Endothelial cell of umbilical vein (primary cell): ENCODE results near the gene MBNL2. TPM values are rescaled to one million over a fixed set of nuclear protein-coding genes. Genes with fewer than 3 reads are reported as not detected.

Source experiments
- BruUV-seq: library from RNA; stranded (reverse); fragments of 400-500 nt; replicated peaks from 2 replicates; lab custom pipeline; 2021; lab: Mats Ljungman, UMichigan
- CTCF ChIA-PET: fragments of 300-600, 350-600 bp; sonication (Branson Sonifier 250); formaldehyde crosslinking; loops from one replicate; lab custom pipeline; 2021; ENCODE audit warnings: antibody characterized with exemption, inconsistent platforms; lab: Charles Lee
- POLR2A ChIA-PET: fragments of 300-600, 350-600 bp; sonication (Branson Sonifier 250); formaldehyde crosslinking; loops from one replicate; lab custom pipeline; 2021; ENCODE audit warnings: antibody characterized with exemption, inconsistent platforms; lab: Charles Lee
- DNase-seq: peaks from one replicate; pipeline ENCODE4 v3.0.0-alpha.2; 2011; ENCODE audit warnings: low read depth, low spot score
- FAIRE-seq: peaks from 2 replicates; lab custom pipeline; 2011; peaks lifted over from hg19 to GRCh38; lab: Jason Lieb, UNC
- H2AFZ ChIP-seq: 2 replicates; pipeline ENCODE4 v1.6.0; 2012; ENCODE audit warnings: low read depth, low read length, control low read depth, inconsistent platforms
- H3K27ac ChIP-seq: 2 replicates; pipeline ENCODE4 v1.5.1; 2011; ENCODE audit warnings: low read depth, mild to moderate bottlenecking, control low read depth, low read length, moderate library complexity; ENCODE audit not compliant: insufficient read depth
- H3K27me3 ChIP-seq, 2 experiments: 2 replicates each; pipeline versions ENCODE4 v1.6.0 to v1.6.1; 2011; ENCODE audit warnings: low read length in 2 of 2, mixed read lengths in 1 of 2; ENCODE audit not compliant: control insufficient read depth in 2 of 2, insufficient read depth in 2 of 2
- H3K36me3 ChIP-seq, 2 experiments: 2 replicates in 1 of 2; 3 replicates in 1 of 2; pipeline ENCODE4 v1.5.1; 2011; ENCODE audit warnings: low read length in 2 of 2, mild to moderate bottlenecking in 1 of 2, moderate library complexity in 1 of 2; ENCODE audit not compliant: control insufficient read depth in 2 of 2, insufficient read depth in 2 of 2; ENCODE audit errors: extremely low read depth in 1 of 2
- H3K4me1 ChIP-seq: 3 replicates; pipeline ENCODE4 v1.5.1; 2011; ENCODE audit warnings: mild to moderate bottlenecking, low read length; ENCODE audit not compliant: control insufficient read depth, insufficient read depth; ENCODE audit errors: extremely low read depth
- H3K4me2 ChIP-seq: 2 replicates; pipeline ENCODE4 v1.6.1; 2011; ENCODE audit warnings: low read length, control low read depth, mixed read lengths; ENCODE audit not compliant: insufficient read depth
- H3K4me3 ChIP-seq, 3 experiments: fragments of 200-600 bp in 1 of 3; sonication (generic), shearing (Covaris generic) in 1 of 3; replicated peaks in 1 of 3; 2 replicates each; pipeline ENCODE4 v1.5.1; 2011 to 2016; ENCODE audit warnings: control low read depth in 3 of 3, low read length in 3 of 3, mild to moderate bottlenecking in 2 of 3, inconsistent platforms in 1 of 3, low read depth in 1 of 3, moderate library complexity in 1 of 3; ENCODE audit not compliant: insufficient read depth in 1 of 3
- H3K79me2 ChIP-seq: 2 replicates; pipeline ENCODE4 v1.6.0; 2012; ENCODE audit warnings: low read length, inconsistent platforms; ENCODE audit not compliant: control insufficient read depth, insufficient read depth
- H3K9ac ChIP-seq: replicated peaks from 2 replicates; pipeline ENCODE3; 2011; ENCODE audit warnings: low read length, control low read depth; ENCODE audit not compliant: insufficient read depth; ENCODE audit errors: extremely low read depth
- H3K9me1 ChIP-seq: replicated peaks from 3 replicates; pipeline ENCODE4 v1.6.0; 2011; ENCODE audit warnings: mild to moderate bottlenecking, low read length; ENCODE audit not compliant: control insufficient read depth, insufficient read depth; ENCODE audit errors: extremely low read depth
- H3K9me3 ChIP-seq: replicated peaks from 2 replicates; pipeline ENCODE4 v1.5.1; 2012; ENCODE audit warnings: low read length, inconsistent platforms; ENCODE audit not compliant: control insufficient read depth, insufficient read depth
- H4K20me1 ChIP-seq: replicated peaks from 2 replicates; pipeline ENCODE3; 2011; ENCODE audit warnings: mild to moderate bottlenecking, low read length; ENCODE audit not compliant: control insufficient read depth, insufficient read depth; ENCODE audit errors: extremely low read depth
- CTCF ChIP-seq, 2 donors: IDR thresholded peaks; 1 replicate in 1 of 2; 2 replicates in 1 of 2; pipeline ENCODE4 v1.5.1; 2011; ENCODE audit warnings: low read length in 2 of 2, mild to moderate bottlenecking in 2 of 2, moderate library complexity in 2 of 2, control low read depth in 1 of 2, inconsistent platforms in 1 of 2, low read depth in 1 of 2; ENCODE audit not compliant: insufficient read depth in 1 of 2; ENCODE audit errors: extremely low read depth in 1 of 2
- EZH2 ChIP-seq: IDR thresholded peaks from 2 replicates; pipeline ENCODE4 v1.6.1; 2012; ENCODE audit warnings: borderline replicate concordance, low read depth, mild to moderate bottlenecking, moderate library complexity, low read length, inconsistent platforms; ENCODE audit not compliant: severe bottlenecking
- FOS ChIP-seq: IDR thresholded peaks from 2 replicates; pipeline ENCODE4 v1.6.1; 2011; ENCODE audit warnings: mild to moderate bottlenecking, low read length, moderate library complexity, borderline replicate concordance; ENCODE audit not compliant: insufficient read depth
- GATA2 ChIP-seq: IDR thresholded peaks from 2 replicates; pipeline ENCODE4 v1.7.0; 2011; ENCODE audit warnings: low read depth, mild to moderate bottlenecking, moderate library complexity, mixed read lengths, low read length; ENCODE audit not compliant: insufficient read length, insufficient read depth
- JUN ChIP-seq: IDR thresholded peaks from 2 replicates; pipeline ENCODE4 v1.6.1; 2011; ENCODE audit warnings: borderline replicate concordance, low read depth; ENCODE audit not compliant: insufficient read length, insufficient read depth
- MAX ChIP-seq: IDR thresholded peaks from 2 replicates; pipeline ENCODE4 v1.6.1; 2011; ENCODE audit not compliant: insufficient read depth, insufficient read length
- MYC ChIP-seq: IDR thresholded peaks from one replicate; pipeline ENCODE4 v1.6.1; 2011; ENCODE audit warnings: mild to moderate bottlenecking, low read depth, low read length
- POLR2A ChIP-seq: IDR thresholded peaks from 2 replicates; pipeline ENCODE4 v1.6.1; 2012; ENCODE audit warnings: low read depth, mild to moderate bottlenecking, control low read depth, low read length
- POLR2AphosphoS5 ChIP-seq: IDR thresholded peaks from 2 replicates; pipeline ENCODE4 v1.6.1; 2012; ENCODE audit warnings: low read depth, mild to moderate bottlenecking, control low read depth, low read length, moderate library complexity; ENCODE audit not compliant: insufficient read depth
- dilution Hi-C: fragments of 300-500 bp; cut with MboI; formaldehyde crosslinking; loops from one replicate; pipeline ENCODE4 v1.15.0; 2019; ENCODE audit warnings: low sequenced_read_pairs; ENCODE audit not compliant: extremely low pct_ligation_motif_present
- intact Hi-C: fragments of 100-400 bp; cut with micrococcal nuclease; formaldehyde crosslinking; loops from one replicate; pipeline ENCODE4 v1.10.0; 2022
- polyA plus RNA-seq, 4 experiments: library from polyadenylated mRNA; depleted of rRNA in 3 of 4; stranded (reverse) in 3 of 4; unstranded in 1 of 4; fragments of >200 nt; gene quantifications; 2 replicates each; pipeline versions ENCODE4 v1.2.1 to v1.2.3, GENCODE V29; 2011 to 2012; ENCODE audit warnings: missing spikeins in 1 of 4
- total RNA-seq: library from RNA; stranded (reverse); gene quantifications from 2 replicates; pipeline ENCODE4 v1.2.3, GENCODE V29; 2021

MBNL2 gene
- total and polyA plus RNA-seq, 2 donors (not counting 3 experiments of a cell fraction or from before 2014, with no cell fraction given), result 32.9 to 76.5 TPM

- H3K27ac ChIP-seq, result no peak overlapping the region
- no peak for DNase-seq
- no TSS peak for BruUV-seq
- CTCF ChIA-PET, result interaction anchor here (0.7 kb wide), 1 partner anchor 36 kb away, joined by 3 read pairs; no protein-coding TSS in a partner anchor
- FAIRE-seq, result no peak
- H3K36me3 ChIP-seq, result no peaks in the 10 kb centered on the region
- H3K4me3 ChIP-seq, result no peak overlapping the region
- no peak overlapping the region for H2AFZ ChIP-seq
- H3K79me2 ChIP-seq, result no peaks in the 10 kb centered on the region
- H3K27me3 ChIP-seq, result peaks cover 14 to 17% of the 10 kb centered on the region in 2 experiments
- no peaks in the 10 kb centered on the region for H4K20me1 ChIP-seq
- dilution Hi-C loops (no loop called here), intact Hi-C loops (no loop called here)
- POLR2A ChIA-PET, result no interaction called here
- H3K9me1 ChIP-seq, result no peaks in the 10 kb centered on the region
- H3K9ac ChIP-seq, result no peak overlapping the region
- TF ChIP-seq EZH2 (no peak), GATA2 (no peak), MAX (no peak), JUN (no peak), POLR2AphosphoS5 (no peak), MYC (no peak), CTCF (IDR thresholded peaks at IDR 0.05; ENCODE audit: extremely low read depth in 1 of 2, insufficient read depth in 1 of 2, low read depth in 1 of 2, low read length in 2 of 2) (no peak), FOS (no peak), POLR2A (no peak)
- H3K4me1 ChIP-seq, result no peaks in the 10 kb centered on the region
- H3K9me3 ChIP-seq, result no peaks in the 10 kb centered on the region
- H3K4me2 ChIP-seq, result no peak overlapping the region
Observed at GRCh38 chr13:97408938-97409337, 186.8 kb downstream of the MBNL2 start.
